Pons (tissue), 1 donor: ENCODE measurements around the gene GSTT4.
"Not testable (repeated sequence)": the region's sequence is repeated elsewhere in the genome, so short reads cannot be mapped to it uniquely, and the experiment has no call there.

Experiments
- DNase-seq: peaks from one replicate; pipeline ENCODE4 v3.0.0-alpha.2; 2016; ENCODE audit warnings: low spot score

Gene GSTT4

GRCh38 chr22:24005201-24005600 lies at the start of gene GSTT4:
Gene GSTT4, minus strand, starts transcription at chr22:24005453. Its CDS starts 97 bp downstream, at chr22:24005356.
- no peak for DNase-seq

GRCh38 chr22:24054356-24054755 lies 49.1 kb upstream of the GSTT4 start:
- no peak for DNase-seq

- DNase-seq = no peak
Measured at GRCh38 chr22:24053481-24054226, 48.4 kb upstream of the GSTT4 start.

GRCh38 chr22:24051568-24051967 lies 46.3 kb upstream of the GSTT4 start:
- no peak for DNase-seq

- no peak for DNase-seq
Measured at GRCh38 chr22:24051028-24051427, 45.8 kb upstream of the GSTT4 start.

- no peak for DNase-seq
Measured at GRCh38 chr22:24049978-24050377, 44.7 kb upstream of the GSTT4 start.

- DNase-seq = no peak
Measured at GRCh38 chr22:24049211-24049610, 44.0 kb upstream of the GSTT4 start.

GRCh38 chr22:24046024-24046423 lies 40.8 kb upstream of the GSTT4 start:
- DNase-seq = no peak

- no peak for DNase-seq
Measured at GRCh38 chr22:24043958-24044357, 38.7 kb upstream of the GSTT4 start.

GRCh38 chr22:24043465-24043864 lies 38.2 kb upstream of the GSTT4 start:
- not testable (repeated sequence) for DNase-seq

- DNase-seq = no peak
Measured at GRCh38 chr22:24040946-24041345, 35.7 kb upstream of the GSTT4 start.

GRCh38 chr22:24039046-24039445 lies 33.8 kb upstream of the GSTT4 start:
- no peak for DNase-seq

GRCh38 chr22:24037851-24038765 lies 32.9 kb upstream of the GSTT4 start:
- DNase-seq = no peak

GRCh38 chr22:24035296-24035695 lies 30.0 kb upstream of the GSTT4 start:
- DNase-seq = no peak

- DNase-seq = no peak
Measured at GRCh38 chr22:24033731-24034130, 28.5 kb upstream of the GSTT4 start.

GRCh38 chr22:24030186-24030702 lies 25.0 kb upstream of the GSTT4 start:
- no peak for DNase-seq

- DNase-seq = no peak
Measured at GRCh38 chr22:24029304-24029703, 24.1 kb upstream of the GSTT4 start.

- DNase-seq = no peak
Measured at GRCh38 chr22:24028533-24028932, 23.3 kb upstream of the GSTT4 start.

GRCh38 chr22:24027991-24028390 lies 22.7 kb upstream of the GSTT4 start:
- DNase-seq = no peak

- no peak for DNase-seq
Measured at GRCh38 chr22:24027389-24027975, 22.2 kb upstream of the GSTT4 start.

GRCh38 chr22:24026733-24027132 lies 21.5 kb upstream of the GSTT4 start:
- no peak for DNase-seq

- DNase-seq = no peak
Measured at GRCh38 chr22:24026056-24026455, 20.8 kb upstream of the GSTT4 start.

- no peak for DNase-seq
Measured at GRCh38 chr22:24025475-24025874, 20.2 kb upstream of the GSTT4 start.
